CD14-positive monocyte (primary cell): ENCODE measurements around the gene TIMP2. TPM values are rescaled to one million over a fixed set of nuclear protein-coding genes. Genes with fewer than 3 reads are reported as not detected.

Experiments used
- DNase-seq, 3 donors: peaks; one replicate each; pipeline ENCODE4 v3.0.0-alpha.2; 2011 to 2022
- H2AFZ ChIP-seq: 2 replicates; pipeline ENCODE4 v1.6.0; 2012; ENCODE audit warnings: mild to moderate bottlenecking, low read depth, low read length, inconsistent platforms; ENCODE audit not compliant: insufficient read depth, poor library complexity, severe bottlenecking
- H3K27ac ChIP-seq, 2 donors: 1 replicate in 1 of 2; 2 replicates in 1 of 2; pipeline ENCODE4 v1.5.1; 2012 to 2013; ENCODE audit warnings: low read length in 2 of 2, control low read depth in 1 of 2, inconsistent platforms in 1 of 2, low read depth in 1 of 2, mild to moderate bottlenecking in 1 of 2
- H3K27me3 ChIP-seq, 2 donors: one replicate each; pipeline versions ENCODE4 v1.6.0 to v1.6.1; 2011 to 2013; ENCODE audit warnings: low read length in 2 of 2; ENCODE audit not compliant: control insufficient read depth in 2 of 2, insufficient read depth in 2 of 2
- H3K36me3 ChIP-seq, 2 donors: replicated peaks in 1 of 2; 1 replicate in 1 of 2; 2 replicates in 1 of 2; pipeline versions ENCODE4 v1.5.1 to v1.6.1; 2012 to 2013; ENCODE audit warnings: low read length in 2 of 2, control low read depth in 1 of 2, inconsistent platforms in 1 of 2, mild to moderate bottlenecking in 1 of 2; ENCODE audit not compliant: insufficient read depth in 2 of 2, control insufficient read depth in 1 of 2
- H3K4me1 ChIP-seq, 2 donors: 1 replicate in 1 of 2; 2 replicates in 1 of 2; pipeline versions ENCODE4 v1.5.1 to v1.6.1; 2012 to 2013; ENCODE audit warnings: low read length in 2 of 2, control low read depth in 1 of 2, inconsistent platforms in 1 of 2, mild to moderate bottlenecking in 1 of 2, moderate library complexity in 1 of 2; ENCODE audit not compliant: insufficient read depth in 2 of 2, control insufficient read depth in 1 of 2
- H3K4me2 ChIP-seq: replicated peaks from 2 replicates; pipeline ENCODE3; 2012; ENCODE audit warnings: low read length, moderate library complexity, mild to moderate bottlenecking; ENCODE audit not compliant: poor library complexity, severe bottlenecking; ENCODE audit errors: extremely low read depth
- H3K4me3 ChIP-seq, 3 experiments: fragments of 200-600 bp in 1 of 3; sonication (generic) in 1 of 3; replicated peaks in 1 of 3; 1 replicate in 2 of 3; 2 replicates in 1 of 3; pipeline ENCODE4 v1.5.1; 2011 to 2013; ENCODE audit warnings: low read length in 3 of 3, mild to moderate bottlenecking in 3 of 3, control low read depth in 2 of 3, low read depth in 2 of 3, inconsistent platforms in 1 of 3, moderate library complexity in 1 of 3
- H3K79me2 ChIP-seq: 2 replicates; pipeline ENCODE4 v1.6.0; 2012; ENCODE audit warnings: mild to moderate bottlenecking, control low read depth, inconsistent platforms, low read length, moderate library complexity; ENCODE audit not compliant: insufficient read depth
- H3K9ac ChIP-seq: 2 replicates; pipeline ENCODE4 v1.6.0; 2017; ENCODE audit warnings: low read length, mild to moderate bottlenecking; ENCODE audit not compliant: insufficient read depth, poor library complexity, severe bottlenecking
- H3K9me3 ChIP-seq, 2 donors: replicated peaks in 1 of 2; 1 replicate in 1 of 2; 2 replicates in 1 of 2; pipeline versions ENCODE4 v1.5.1 to v1.6.1; 2012 to 2013; ENCODE audit warnings: low read length in 2 of 2, control low read depth in 1 of 2; ENCODE audit not compliant: control insufficient read depth in 1 of 2, insufficient read depth in 1 of 2
- H4K20me1 ChIP-seq: 2 replicates; pipeline ENCODE4 v1.6.0; 2012; ENCODE audit warnings: mild to moderate bottlenecking, low read length, control low read depth, moderate library complexity; ENCODE audit not compliant: insufficient read depth
- H3K27ac Mint-ChIP-seq, 7 donors: one replicate each; pipeline ENCODE4 v1.8.0; 2020; ENCODE audit warnings: mild to moderate bottlenecking in 7 of 7, mixed read lengths in 7 of 7, moderate library complexity in 6 of 7, inconsistent platforms in 2 of 7
- H3K27me3 Mint-ChIP-seq, 3 donors: one replicate each; pipeline ENCODE4 v1.8.0; 2021 to 2022; ENCODE audit warnings: low read depth in 3 of 3, mild to moderate bottlenecking in 3 of 3, mixed read lengths in 3 of 3, moderate library complexity in 3 of 3, inconsistent platforms in 1 of 3
- H3K36me3 Mint-ChIP-seq, 2 donors: one replicate each; pipeline ENCODE4 v1.8.0; 2020; ENCODE audit warnings: mixed read lengths in 2 of 2, inconsistent platforms in 1 of 2, mild to moderate bottlenecking in 1 of 2
- H3K4me1 Mint-ChIP-seq: one replicate; pipeline ENCODE4 v1.8.0; 2020; ENCODE audit warnings: mild to moderate bottlenecking, mixed read lengths
- H3K4me3 Mint-ChIP-seq, 2 donors: one replicate each; pipeline ENCODE4 v1.8.0; 2020; ENCODE audit warnings: mild to moderate bottlenecking in 2 of 2, mixed read lengths in 2 of 2, moderate library complexity in 1 of 2
- H3K9me3 Mint-ChIP-seq, 7 donors: one replicate each; pipeline ENCODE4 v1.8.0; 2020 to 2022; ENCODE audit warnings: mixed read lengths in 7 of 7, mild to moderate bottlenecking in 6 of 7, moderate library complexity in 6 of 7, inconsistent platforms in 2 of 7
- WGBS: methylation state at CpG from one replicate; pipeline ENCODE4 v1.1.5; 2013; ENCODE audit warnings: missing lambda C conversion rate; ENCODE audit not compliant: insufficient coverage; 5-methylcytosine and 5-hydroxymethylcytosine counted together
- intact Hi-C, 2 donors: fragments of 100-400 bp; cut with micrococcal nuclease; formaldehyde crosslinking; loops; one replicate each; pipeline versions ENCODE4 v1.15.0 to v1.15.1; 2023
- polyA plus RNA-seq, 3 donors: library from polyadenylated mRNA; depleted of rRNA in 1 of 3; unstranded in 2 of 3; stranded (reverse) in 1 of 3; fragments of 300-500 nt in 2 of 3; fragments of >200 nt in 1 of 3; fragmentation: Illumina TruSeq in 2 of 3; gene quantifications; 1 replicate in 2 of 3; 2 replicates in 1 of 3; pipeline ENCODE4 v1.2.3, GENCODE V29; 2012 to 2021
- TF ChIP-seq, protein P1 (sequence below): fragments of 200-600 bp; IDR thresholded peaks from one replicate; pipeline ENCODE4 v1.8.0; 2022; ENCODE audit warnings: antibody characterized with exemption, mild to moderate bottlenecking

TIMP2 gene
- polyA plus RNA-seq, 3 donors, result 4.5 to 101 (median 6.4) TPM

DNA sequence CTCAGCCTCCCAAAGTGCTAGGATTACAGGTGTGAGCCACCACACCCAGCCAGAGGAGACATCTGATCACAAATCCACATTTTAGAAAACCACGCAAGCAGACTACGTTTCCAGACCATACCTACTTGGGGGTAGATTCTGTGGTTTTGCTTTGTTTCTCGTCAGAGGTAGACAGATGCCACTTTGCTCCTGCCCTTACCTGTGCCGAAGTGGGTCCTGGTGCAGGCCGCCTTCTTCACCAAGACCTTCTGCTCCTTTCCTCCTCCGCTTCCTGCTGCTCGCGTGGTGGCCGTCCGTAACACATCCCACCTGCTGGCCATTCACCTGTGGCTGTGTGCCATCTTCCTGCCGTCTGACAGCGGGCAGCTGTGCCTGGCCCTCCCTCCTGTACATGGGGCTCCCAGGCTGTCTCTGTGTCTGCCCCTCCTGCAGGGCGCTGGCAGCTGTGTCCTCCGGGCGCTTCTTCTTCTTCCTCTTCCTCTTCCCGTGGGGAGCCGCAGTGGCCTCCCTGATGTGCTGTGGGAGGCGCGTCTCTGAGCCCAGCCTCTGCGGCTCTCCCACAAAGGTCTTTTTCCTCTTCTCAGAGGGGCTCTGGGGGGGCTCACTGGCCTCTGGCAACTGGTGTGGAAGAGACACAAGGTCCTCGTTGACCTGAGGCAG is 121.9 kb downstream of the TIMP2 start:
- H3K36me3 Mint-ChIP-seq, result peaks cover 80 to 88% of the 10 kb centered on the region in 2 donors
- Histone ChIP-seq H3K27ac (peak overlapping the region in 1 of 2 donors; percentile 2), H3K4me3 (peak overlapping the region in 1 of 3 experiments; percentile 38), H3K4me2 (peak overlapping the region; percentile 54), H3K36me3 (peaks cover 47 to 77% of the 10 kb centered on the region in 2 donors), H3K9ac (no peak overlapping the region), H3K27me3 (no peaks in the 10 kb centered on the region), H2AFZ (no peak overlapping the region), H3K79me2 (no peaks in the 10 kb centered on the region), H4K20me1 (peaks cover 18% of the 10 kb centered on the region), H3K9me3 (no peaks in the 10 kb centered on the region), H3K4me1 (peaks cover 18 to 20% of the 10 kb centered on the region in 2 donors)
- WGBS, result 68% methylated on average over 13 of the region's 21 CpGs
- peaks cover 36% of the 10 kb centered on the region for H3K4me1 Mint-ChIP-seq
- DNase-seq, result peak in 2 of 3 donors; percentile 24 to 32
- TF ChIP-seq, protein P1, sequence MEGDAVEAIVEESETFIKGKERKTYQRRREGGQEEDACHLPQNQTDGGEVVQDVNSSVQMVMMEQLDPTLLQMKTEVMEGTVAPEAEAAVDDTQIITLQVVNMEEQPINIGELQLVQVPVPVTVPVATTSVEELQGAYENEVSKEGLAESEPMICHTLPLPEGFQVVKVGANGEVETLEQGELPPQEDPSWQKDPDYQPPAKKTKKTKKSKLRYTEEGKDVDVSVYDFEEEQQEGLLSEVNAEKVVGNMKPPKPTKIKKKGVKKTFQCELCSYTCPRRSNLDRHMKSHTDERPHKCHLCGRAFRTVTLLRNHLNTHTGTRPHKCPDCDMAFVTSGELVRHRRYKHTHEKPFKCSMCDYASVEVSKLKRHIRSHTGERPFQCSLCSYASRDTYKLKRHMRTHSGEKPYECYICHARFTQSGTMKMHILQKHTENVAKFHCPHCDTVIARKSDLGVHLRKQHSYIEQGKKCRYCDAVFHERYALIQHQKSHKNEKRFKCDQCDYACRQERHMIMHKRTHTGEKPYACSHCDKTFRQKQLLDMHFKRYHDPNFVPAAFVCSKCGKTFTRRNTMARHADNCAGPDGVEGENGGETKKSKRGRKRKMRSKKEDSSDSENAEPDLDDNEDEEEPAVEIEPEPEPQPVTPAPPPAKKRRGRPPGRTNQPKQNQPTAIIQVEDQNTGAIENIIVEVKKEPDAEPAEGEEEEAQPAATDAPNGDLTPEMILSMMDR, result no peak
- peaks cover 0 to 3% (median 1%) of the 10 kb centered on the region in 3 donors for H3K27me3 Mint-ChIP-seq
- intact Hi-C loops, result no loop called here
- H3K9me3 Mint-ChIP-seq, result no peaks in the 10 kb centered on the region
- peak overlapping the region in 5 of 7 donors; percentile 18 to 84 (median 46) for H3K27ac Mint-ChIP-seq
- H3K4me3 Mint-ChIP-seq, result peak overlapping the region; percentile 57 to 88

Other genes starting within 250 kb of the TIMP2 start
- 100 to 1,000 TPM in 1 of 3 donors, 10 to 100 TPM in 2; 68.6 to 211 (median 80.9) TPM for gene CYTH1, start 143.1 kb downstream of the TIMP2 start, polyA plus RNA-seq
- 10 to 100 TPM in 1 of 3 donors, 1 to 10 TPM in 2; 4.4 to 30.0 (median 6.1) TPM for gene USP36, start 84.6 kb downstream of the TIMP2 start, polyA plus RNA-seq
- gene CEP295NL, start 22.2 kb downstream of the TIMP2 start, polyA plus RNA-seq, result under 1 TPM in 2 of 3 donors, not detected in 1; 0.38 to 0.81 TPM
- gene LGALS3BP, start 54.5 kb upstream of the TIMP2 start, polyA plus RNA-seq, result 10 to 100 TPM; 11.4 to 12.0 (median 11.7) TPM
- gene CANT1, start 84.4 kb upstream of the TIMP2 start, polyA plus RNA-seq, result 10 to 100 TPM; 10.6 to 16.6 (median 14.3) TPM
- not detected for gene C1QTNF1, start 98.8 kb upstream of the TIMP2 start, polyA plus RNA-seq
- 100 to 1,000 TPM in 1 of 3 donors, 1 to 10 TPM in 2; 2.6 to 150 (median 3.0) TPM for gene ENGASE, start 149.4 kb upstream of the TIMP2 start, polyA plus RNA-seq